Subcutaneous adipose tissue (tissue), 4 donors: ENCODE data around the gene KPNA3. TPM values are rescaled to one million over a fixed set of nuclear protein-coding genes. Genes with fewer than 3 reads are reported as not detected.

Source experiments
- CTCF ChIP-seq: fragments of 450-650 bp; IDR thresholded peaks from one replicate; pipeline ENCODE4 v1.5.1; 2016; ENCODE audit warnings: low read depth, mild to moderate bottlenecking, control low read depth, antibody characterized with exemption, moderate library complexity
- total RNA-seq, 4 donors: library from RNA; depleted of rRNA; stranded (reverse); fragments of >200 nt; gene quantifications; one replicate each; pipeline ENCODE4 v1.1.0, GENCODE V29; 2016

KPNA3 gene
- total RNA-seq, 4 donors from 2014 or later, result 24.1 to 54.0 (median 32.0) TPM

GRCh38 chr13:49697468-49697867 is 95.0 kb downstream of the KPNA3 start:
- no peak for TF ChIP-seq CTCF

GRCh38 chr13:49694446-49694845 is 98.0 kb downstream of the KPNA3 start:
- TF ChIP-seq CTCF, result no peak

GRCh38 chr13:49693877-49694276 is 98.6 kb downstream of the KPNA3 start:
- TF ChIP-seq CTCF, result no peak

GRCh38 chr13:49693191-49693733 is 99.2 kb downstream of the KPNA3 start:
- TF ChIP-seq CTCF, result no peak

- no peak for TF ChIP-seq CTCF
Measured at GRCh38 chr13:49690995-49691784, 101.3 kb downstream of the KPNA3 start, which contains the start of gene EBPL. TSS of gene EBPL (minus strand) at chr13:49691486. CDS start at chr13:49691424, 62 bp downstream.

GRCh38 chr13:49690133-49690994 is 102.1 kb downstream of the KPNA3 start:
- TF ChIP-seq CTCF, result no peak

GRCh38 chr13:49683489-49683888 is 109.0 kb downstream of the KPNA3 start:
- TF ChIP-seq CTCF, result no peak
